Natural killer cell (primary cell): Measurements from ENCODE around the gene SHLD2. TPM values are rescaled to one million over a fixed set of nuclear protein-coding genes. Genes with fewer than 3 reads are reported as not detected.
"Not testable (repeated sequence)": the region's sequence is repeated elsewhere in the genome, so short reads cannot be mapped to it uniquely, and the experiment has no call there.

ENCODE experiments used
- ATAC-seq, 3 donors: fragments of 150-1000 bp in 2 of 3; fragments of 200-7000 bp in 1 of 3; cut with Tn5 transposase; 1 replicate in 1 of 3; 2 replicates in 2 of 3; pipeline ENCODE4 v1.10.0; 2021; ENCODE audit warnings: mild to moderate bottlenecking in 2 of 3, moderate library complexity in 2 of 3
- DNase-seq, 2 donors: peaks; one replicate each; pipeline versions ENCODE4 v3.0.0 to v3.0.0-alpha.2; 2013 to 2021; ENCODE audit warnings: mixed read lengths in 1 of 2
- H3K27ac ChIP-seq: one replicate; pipeline ENCODE4 v1.5.1; 2013; ENCODE audit warnings: mild to moderate bottlenecking, low read length
- H3K27me3 ChIP-seq: one replicate; pipeline ENCODE4 v1.6.1; 2013; ENCODE audit warnings: low read length; ENCODE audit not compliant: control insufficient read depth, insufficient read depth
- H3K36me3 ChIP-seq: one replicate; pipeline ENCODE4 v1.6.1; 2013; ENCODE audit warnings: low read length; ENCODE audit not compliant: control insufficient read depth, insufficient read depth
- H3K4me1 ChIP-seq: one replicate; pipeline ENCODE4 v1.6.1; 2013; ENCODE audit warnings: low read length; ENCODE audit not compliant: control insufficient read depth, insufficient read depth
- H3K4me3 ChIP-seq: one replicate; pipeline ENCODE4 v1.5.1; 2013; ENCODE audit warnings: low read length
- H3K9me3 ChIP-seq: one replicate; pipeline ENCODE4 v1.6.1; 2013; ENCODE audit warnings: low read length; ENCODE audit not compliant: control insufficient read depth, insufficient read depth
- H3K27ac Mint-ChIP-seq, 2 donors: one replicate each; pipeline ENCODE4 v1.8.0; 2022; ENCODE audit warnings: mild to moderate bottlenecking in 2 of 2, mixed read lengths in 2 of 2, moderate library complexity in 1 of 2
- H3K27me3 Mint-ChIP-seq, 2 donors: one replicate each; pipeline ENCODE4 v1.8.0; 2022; ENCODE audit warnings: low read depth in 2 of 2, mixed read lengths in 2 of 2
- H3K36me3 Mint-ChIP-seq: one replicate; pipeline ENCODE4 v1.8.0; 2022; ENCODE audit warnings: mixed read lengths
- H3K4me1 Mint-ChIP-seq, 2 donors: one replicate each; pipeline ENCODE4 v1.8.0; 2022; ENCODE audit warnings: mixed read lengths in 2 of 2
- H3K4me3 Mint-ChIP-seq: one replicate; pipeline ENCODE4 v1.8.0; 2022; ENCODE audit warnings: mild to moderate bottlenecking, moderate library complexity, mixed read lengths
- H3K9me3 Mint-ChIP-seq, 2 donors: one replicate each; pipeline ENCODE4 v1.8.0; 2022; ENCODE audit warnings: mixed read lengths in 2 of 2
- WGBS: methylation state at CpG from one replicate; pipeline ENCODE4 v1.1.7; 2013; ENCODE audit warnings: missing lambda C conversion rate; ENCODE audit not compliant: insufficient coverage; 5-methylcytosine and 5-hydroxymethylcytosine counted together
- intact Hi-C: fragments of 100-400 bp; cut with micrococcal nuclease; formaldehyde crosslinking; loops from one replicate; pipeline ENCODE4 v1.14.2; 2022
- total RNA-seq, 4 donors: library from RNA; stranded (reverse); fragments of 120-200 nt in 1 of 4; gene quantifications; one replicate each; pipeline versions ENCODE4 v1.2.3 to v1.2.4, GENCODE V29; 2013 to 2022

The SHLD2 gene
- total RNA-seq, 3 donors from 2014 or later (not counting 1 experiment from before 2014, with no cell fraction given): 32.6 to 37.5 (median 34.1) TPM

GRCh38 chr10:87200924-87201323 lies 105.9 kb downstream of the SHLD2 start:
- DNase-seq (peak in 1 of 2 donors; percentile 72), ATAC-seq (peak; percentile 57 to 65 (median 62))
- H3K36me3 ChIP-seq, H3K9me3 Mint-ChIP-seq, H3K9me3 ChIP-seq, intact Hi-C loops, H3K36me3 Mint-ChIP-seq, H3K27me3 Mint-ChIP-seq, H3K27me3 ChIP-seq: not testable (repeated sequence)
- Histone ChIP-seq H3K4me3 (peak overlapping the region; percentile 16), H3K27ac (peak overlapping the region; percentile 35), H3K4me1 (peaks cover 10% of the 10 kb centered on the region)
- Mint-ChIP-seq H3K27ac (peak overlapping the region in 1 of 2 donors; percentile 38), H3K4me1 (peaks cover 10 to 11% of the 10 kb centered on the region in 2 donors), H3K4me3 (peak overlapping the region; percentile 35)
- WGBS: 65% methylated on average over 6 of the region's 6 CpGs

GRCh38 chr10:87204801-87205200 lies 109.8 kb downstream of the SHLD2 start:
- H3K9me3 Mint-ChIP-seq, ATAC-seq, H3K36me3 Mint-ChIP-seq, H3K27ac ChIP-seq, H3K4me3 Mint-ChIP-seq, H3K9me3 ChIP-seq, H3K27ac Mint-ChIP-seq, H3K36me3 ChIP-seq, intact Hi-C loops, H3K27me3 ChIP-seq, DNase-seq, H3K4me3 ChIP-seq, H3K27me3 Mint-ChIP-seq: not testable (repeated sequence)
- 20% methylated on average over 1 of the region's 4 CpGs for WGBS
- peaks cover 10% of the 10 kb centered on the region for H3K4me1 ChIP-seq
- H3K4me1 Mint-ChIP-seq: peaks cover 10 to 11% of the 10 kb centered on the region in 2 donors

- 100% methylated on average over 4 of the region's 4 CpGs for WGBS
- H3K27ac Mint-ChIP-seq, H3K9me3 Mint-ChIP-seq, intact Hi-C loops, H3K36me3 Mint-ChIP-seq, H3K27me3 Mint-ChIP-seq, H3K36me3 ChIP-seq, H3K27me3 ChIP-seq, H3K9me3 ChIP-seq, H3K4me3 ChIP-seq, H3K27ac ChIP-seq, DNase-seq, H3K4me3 Mint-ChIP-seq, ATAC-seq: not testable (repeated sequence)
- H3K4me1 Mint-ChIP-seq: peaks cover 10 to 11% of the 10 kb centered on the region in 2 donors
- H3K4me1 ChIP-seq: peaks cover 10% of the 10 kb centered on the region
Measured at GRCh38 chr10:87206922-87207321, 111.9 kb downstream of the SHLD2 start.

- H3K27ac ChIP-seq, ATAC-seq, H3K4me3 ChIP-seq, intact Hi-C loops, DNase-seq, H3K27ac Mint-ChIP-seq, H3K4me3 Mint-ChIP-seq, H3K9me3 ChIP-seq, H3K36me3 ChIP-seq, H3K36me3 Mint-ChIP-seq, H3K27me3 Mint-ChIP-seq, H3K9me3 Mint-ChIP-seq, H3K27me3 ChIP-seq: not testable (repeated sequence)
- peaks cover 24% of the 10 kb centered on the region for H3K4me1 ChIP-seq
- 90% methylated on average over 2 of the region's 5 CpGs for WGBS
- peaks cover 0 to 10% of the 10 kb centered on the region in 2 donors for H3K4me1 Mint-ChIP-seq
Measured at GRCh38 chr10:87210309-87210708, 115.3 kb downstream of the SHLD2 start.

- H3K27me3 ChIP-seq, ATAC-seq, intact Hi-C loops, H3K4me3 ChIP-seq, H3K9me3 Mint-ChIP-seq, H3K36me3 Mint-ChIP-seq, H3K27me3 Mint-ChIP-seq, H3K9me3 ChIP-seq, H3K4me3 Mint-ChIP-seq, H3K27ac Mint-ChIP-seq, DNase-seq, H3K27ac ChIP-seq, H3K36me3 ChIP-seq: not testable (repeated sequence)
- peaks cover 40% of the 10 kb centered on the region for H3K4me1 ChIP-seq
- H3K4me1 Mint-ChIP-seq: peaks cover 9 to 20% of the 10 kb centered on the region in 2 donors
- 97% methylated on average over 2 of the region's 2 CpGs for WGBS
Measured at GRCh38 chr10:87211848-87212247, 116.8 kb downstream of the SHLD2 start.

GRCh38 chr10:87213150-87213765 lies 118.3 kb downstream of the SHLD2 start:
- ATAC-seq: peak; percentile 29 to 60 (median 60)
- H3K27ac ChIP-seq, intact Hi-C loops, H3K27me3 Mint-ChIP-seq, H3K36me3 ChIP-seq, H3K4me3 ChIP-seq, H3K36me3 Mint-ChIP-seq, H3K9me3 Mint-ChIP-seq, DNase-seq, H3K27me3 ChIP-seq, H3K9me3 ChIP-seq, H3K4me3 Mint-ChIP-seq: not testable (repeated sequence)
- peaks cover 44% of the 10 kb centered on the region for H3K4me1 ChIP-seq
- WGBS: 25% methylated on average over 2 of the region's 8 CpGs
- Mint-ChIP-seq H3K4me1 (peaks cover 16 to 29% of the 10 kb centered on the region in 2 donors), H3K27ac (peak overlapping the region in 1 of 2 donors; percentile 57)

- 91% methylated on average over 19 of the region's 21 CpGs for WGBS
- H3K9me3 Mint-ChIP-seq, DNase-seq, H3K9me3 ChIP-seq, H3K27ac ChIP-seq, H3K4me3 Mint-ChIP-seq, H3K27me3 ChIP-seq, H3K36me3 ChIP-seq, H3K4me3 ChIP-seq, H3K27me3 Mint-ChIP-seq, ATAC-seq, intact Hi-C loops, H3K36me3 Mint-ChIP-seq: not testable (repeated sequence)
- H3K4me1 ChIP-seq: peaks cover 46% of the 10 kb centered on the region
- Mint-ChIP-seq H3K27ac (peak overlapping the region in 1 of 2 donors; percentile 57), H3K4me1 (peaks cover 22 to 35% of the 10 kb centered on the region in 2 donors)
Measured at GRCh38 chr10:87213806-87214205, 118.8 kb downstream of the SHLD2 start.

GRCh38 chr10:87216120-87216519 lies 121.1 kb downstream of the SHLD2 start:
- peaks cover 48% of the 10 kb centered on the region for H3K4me1 ChIP-seq
- DNase-seq, H3K27me3 ChIP-seq, intact Hi-C loops, H3K36me3 ChIP-seq, H3K9me3 Mint-ChIP-seq, H3K27me3 Mint-ChIP-seq, H3K4me3 ChIP-seq, H3K9me3 ChIP-seq, H3K27ac ChIP-seq, H3K36me3 Mint-ChIP-seq: not testable (repeated sequence)
- Mint-ChIP-seq H3K4me3 (peak overlapping the region; percentile 31), H3K27ac (peak overlapping the region; percentile 26 to 72), H3K4me1 (peaks cover 22 to 40% of the 10 kb centered on the region in 2 donors)
- 13% methylated on average over 11 of the region's 11 CpGs for WGBS
- peak; percentile 42 to 52 (median 42) for ATAC-seq
